CD14-positive monocyte (primary cell): ENCODE measurements around the gene PPP6R3. TPM values are rescaled to one million over a fixed set of nuclear protein-coding genes. Genes with fewer than 3 reads are reported as not detected.

Source experiments
- DNase-seq, 3 donors: peaks; one replicate each; pipeline ENCODE4 v3.0.0-alpha.2; 2011 to 2022
- H2AFZ ChIP-seq: 2 replicates; pipeline ENCODE4 v1.6.0; 2012; ENCODE audit warnings: mild to moderate bottlenecking, low read depth, low read length, inconsistent platforms; ENCODE audit not compliant: insufficient read depth, poor library complexity, severe bottlenecking
- H3K27ac ChIP-seq, 2 donors: 1 replicate in 1 of 2; 2 replicates in 1 of 2; pipeline ENCODE4 v1.5.1; 2012 to 2013; ENCODE audit warnings: low read length in 2 of 2, control low read depth in 1 of 2, inconsistent platforms in 1 of 2, low read depth in 1 of 2, mild to moderate bottlenecking in 1 of 2
- H3K27me3 ChIP-seq, 2 donors: one replicate each; pipeline versions ENCODE4 v1.6.0 to v1.6.1; 2011 to 2013; ENCODE audit warnings: low read length in 2 of 2; ENCODE audit not compliant: control insufficient read depth in 2 of 2, insufficient read depth in 2 of 2
- H3K36me3 ChIP-seq, 2 donors: replicated peaks in 1 of 2; 1 replicate in 1 of 2; 2 replicates in 1 of 2; pipeline versions ENCODE4 v1.5.1 to v1.6.1; 2012 to 2013; ENCODE audit warnings: low read length in 2 of 2, control low read depth in 1 of 2, inconsistent platforms in 1 of 2, mild to moderate bottlenecking in 1 of 2; ENCODE audit not compliant: insufficient read depth in 2 of 2, control insufficient read depth in 1 of 2
- H3K4me1 ChIP-seq, 2 donors: 1 replicate in 1 of 2; 2 replicates in 1 of 2; pipeline versions ENCODE4 v1.5.1 to v1.6.1; 2012 to 2013; ENCODE audit warnings: low read length in 2 of 2, control low read depth in 1 of 2, inconsistent platforms in 1 of 2, mild to moderate bottlenecking in 1 of 2, moderate library complexity in 1 of 2; ENCODE audit not compliant: insufficient read depth in 2 of 2, control insufficient read depth in 1 of 2
- H3K4me2 ChIP-seq: replicated peaks from 2 replicates; pipeline ENCODE3; 2012; ENCODE audit warnings: low read length, moderate library complexity, mild to moderate bottlenecking; ENCODE audit not compliant: poor library complexity, severe bottlenecking; ENCODE audit errors: extremely low read depth
- H3K4me3 ChIP-seq, 3 experiments: fragments of 200-600 bp in 1 of 3; sonication (generic) in 1 of 3; replicated peaks in 1 of 3; 1 replicate in 2 of 3; 2 replicates in 1 of 3; pipeline ENCODE4 v1.5.1; 2011 to 2013; ENCODE audit warnings: low read length in 3 of 3, mild to moderate bottlenecking in 3 of 3, control low read depth in 2 of 3, low read depth in 2 of 3, inconsistent platforms in 1 of 3, moderate library complexity in 1 of 3
- H3K79me2 ChIP-seq: 2 replicates; pipeline ENCODE4 v1.6.0; 2012; ENCODE audit warnings: mild to moderate bottlenecking, control low read depth, inconsistent platforms, low read length, moderate library complexity; ENCODE audit not compliant: insufficient read depth
- H3K9ac ChIP-seq: 2 replicates; pipeline ENCODE4 v1.6.0; 2017; ENCODE audit warnings: low read length, mild to moderate bottlenecking; ENCODE audit not compliant: insufficient read depth, poor library complexity, severe bottlenecking
- H3K9me3 ChIP-seq, 2 donors: replicated peaks in 1 of 2; 1 replicate in 1 of 2; 2 replicates in 1 of 2; pipeline versions ENCODE4 v1.5.1 to v1.6.1; 2012 to 2013; ENCODE audit warnings: low read length in 2 of 2, control low read depth in 1 of 2; ENCODE audit not compliant: control insufficient read depth in 1 of 2, insufficient read depth in 1 of 2
- H4K20me1 ChIP-seq: 2 replicates; pipeline ENCODE4 v1.6.0; 2012; ENCODE audit warnings: mild to moderate bottlenecking, low read length, control low read depth, moderate library complexity; ENCODE audit not compliant: insufficient read depth
- H3K27ac Mint-ChIP-seq, 7 donors: one replicate each; pipeline ENCODE4 v1.8.0; 2020; ENCODE audit warnings: mild to moderate bottlenecking in 7 of 7, mixed read lengths in 7 of 7, moderate library complexity in 6 of 7, inconsistent platforms in 2 of 7
- H3K27me3 Mint-ChIP-seq, 3 donors: one replicate each; pipeline ENCODE4 v1.8.0; 2021 to 2022; ENCODE audit warnings: low read depth in 3 of 3, mild to moderate bottlenecking in 3 of 3, mixed read lengths in 3 of 3, moderate library complexity in 3 of 3, inconsistent platforms in 1 of 3
- H3K36me3 Mint-ChIP-seq, 2 donors: one replicate each; pipeline ENCODE4 v1.8.0; 2020; ENCODE audit warnings: mixed read lengths in 2 of 2, inconsistent platforms in 1 of 2, mild to moderate bottlenecking in 1 of 2
- H3K4me1 Mint-ChIP-seq: one replicate; pipeline ENCODE4 v1.8.0; 2020; ENCODE audit warnings: mild to moderate bottlenecking, mixed read lengths
- H3K4me3 Mint-ChIP-seq, 2 donors: one replicate each; pipeline ENCODE4 v1.8.0; 2020; ENCODE audit warnings: mild to moderate bottlenecking in 2 of 2, mixed read lengths in 2 of 2, moderate library complexity in 1 of 2
- H3K9me3 Mint-ChIP-seq, 7 donors: one replicate each; pipeline ENCODE4 v1.8.0; 2020 to 2022; ENCODE audit warnings: mixed read lengths in 7 of 7, mild to moderate bottlenecking in 6 of 7, moderate library complexity in 6 of 7, inconsistent platforms in 2 of 7
- CTCF ChIP-seq: fragments of 200-600 bp; IDR thresholded peaks from one replicate; pipeline ENCODE4 v1.8.0; 2022; ENCODE audit warnings: antibody characterized with exemption, mild to moderate bottlenecking
- WGBS: methylation state at CpG from one replicate; pipeline ENCODE4 v1.1.5; 2013; ENCODE audit warnings: missing lambda C conversion rate; ENCODE audit not compliant: insufficient coverage; 5-methylcytosine and 5-hydroxymethylcytosine counted together
- intact Hi-C, 2 donors: fragments of 100-400 bp; cut with micrococcal nuclease; formaldehyde crosslinking; loops; one replicate each; pipeline versions ENCODE4 v1.15.0 to v1.15.1; 2023
- polyA plus RNA-seq, 3 donors: library from polyadenylated mRNA; depleted of rRNA in 1 of 3; unstranded in 2 of 3; stranded (reverse) in 1 of 3; fragments of 300-500 nt in 2 of 3; fragments of >200 nt in 1 of 3; fragmentation: Illumina TruSeq in 2 of 3; gene quantifications; 1 replicate in 2 of 3; 2 replicates in 1 of 3; pipeline ENCODE4 v1.2.3, GENCODE V29; 2012 to 2021

Gene PPP6R3
- polyA plus RNA-seq, 3 donors: 22.9 to 39.4 (median 38.1) TPM

DNA sequence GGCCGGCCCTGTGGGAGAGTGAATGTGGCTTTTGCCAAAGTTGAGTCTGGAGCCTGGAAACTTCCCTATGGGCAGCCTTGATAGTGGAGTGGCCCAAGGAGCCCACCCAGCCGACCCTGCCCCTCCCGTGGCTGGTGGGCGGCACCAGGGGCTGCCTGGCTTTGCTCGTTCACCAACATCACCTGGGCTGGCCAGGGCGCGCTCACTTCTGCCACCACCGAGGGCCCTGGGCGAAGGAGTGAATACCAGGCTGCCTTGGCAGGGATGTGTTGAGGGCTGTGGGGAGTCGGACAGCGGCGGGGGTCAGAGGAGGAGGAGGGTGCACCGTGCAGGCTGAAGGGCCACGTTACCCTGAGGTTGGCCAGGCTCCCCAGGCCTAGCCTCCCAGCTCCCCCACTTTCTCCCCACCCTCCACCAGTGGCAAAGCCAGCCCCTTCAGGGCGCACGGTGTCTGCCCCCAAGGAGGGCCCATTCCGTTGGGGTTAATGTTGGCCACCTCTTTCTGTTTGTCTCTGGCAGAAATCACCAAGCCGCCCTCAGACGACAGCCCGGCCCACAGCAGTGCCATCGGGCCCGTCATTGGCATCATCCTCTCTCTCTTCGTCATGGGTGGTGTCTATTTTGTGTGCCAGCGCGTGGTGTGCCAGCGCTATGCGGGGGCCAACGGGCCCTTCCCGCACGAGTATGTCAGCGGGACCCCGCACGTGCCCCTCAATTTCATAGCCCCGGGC, 22.5 kb upstream of the PPP6R3 start:
- Mint-ChIP-seq H3K36me3 (no peaks in the 10 kb centered on the region), H3K27ac (peak overlapping the region in 2 of 7 donors; percentile 62 to 76), H3K4me1 (peaks cover 10% of the 10 kb centered on the region), H3K9me3 (peaks cover 0 to 2% (median 0%) of the 10 kb centered on the region in 7 donors), H3K27me3 (peaks cover 0 to 3% (median 1%) of the 10 kb centered on the region in 3 donors), H3K4me3 (no peak overlapping the region)
- Histone ChIP-seq H2AFZ (peak overlapping the region; percentile 63), H3K27me3 (no peaks in the 10 kb centered on the region), H4K20me1 (no peaks in the 10 kb centered on the region), H3K4me2 (no peak overlapping the region), H3K27ac (no peak overlapping the region), H3K9me3 (no peaks in the 10 kb centered on the region), H3K4me3 (no peak overlapping the region), H3K36me3 (no peaks in the 10 kb centered on the region), H3K4me1 (peaks cover 10 to 12% of the 10 kb centered on the region in 2 donors), H3K9ac (no peak overlapping the region), H3K79me2 (no peaks in the 10 kb centered on the region)
- WGBS: 98% methylated on average over 24 of the region's 34 CpGs
- TF ChIP-seq CTCF: no peak
- intact Hi-C loops: no loop called here
- DNase-seq: no peak

- peaks cover 10% of the 10 kb centered on the region for H3K4me1 Mint-ChIP-seq
- intact Hi-C loops: no loop called here
- peaks cover 0 to 2% (median 0%) of the 10 kb centered on the region in 7 donors for H3K9me3 Mint-ChIP-seq
- H2AFZ ChIP-seq: no peak overlapping the region
- no peaks in the 10 kb centered on the region for H3K9me3 ChIP-seq
- no peaks in the 10 kb centered on the region for H4K20me1 ChIP-seq
- no peak overlapping the region for H3K4me3 ChIP-seq
- no peak overlapping the region for H3K9ac ChIP-seq
- DNase-seq: no peak
- no peak overlapping the region for H3K27ac Mint-ChIP-seq
- no peaks in the 10 kb centered on the region for H3K27me3 ChIP-seq
- WGBS: 100% methylated on average over 3 of the region's 6 CpGs
- H3K4me2 ChIP-seq: no peak overlapping the region
- H3K4me3 Mint-ChIP-seq: no peak overlapping the region
- H3K36me3 ChIP-seq: no peaks in the 10 kb centered on the region
- H3K27ac ChIP-seq: no peak overlapping the region
- TF ChIP-seq CTCF: no peak
- H3K4me1 ChIP-seq: peaks cover 10 to 12% of the 10 kb centered on the region in 2 donors
- peaks cover 0 to 3% (median 1%) of the 10 kb centered on the region in 3 donors for H3K27me3 Mint-ChIP-seq
- no peaks in the 10 kb centered on the region for H3K36me3 Mint-ChIP-seq
- H3K79me2 ChIP-seq: no peaks in the 10 kb centered on the region
Measured at GRCh38 chr11:68438658-68439259, 21.8 kb upstream of the PPP6R3 start.
